Esophagus muscularis mucosa (tissue), 4 donors: ENCODE results near the gene MAPK1IP1L. TPM values are rescaled to one million over a fixed set of nuclear protein-coding genes. Genes with fewer than 3 reads are reported as not detected.

Experiments used
- DNase-seq: peaks from one replicate; pipeline ENCODE4 v3.0.0-alpha.2; 2017; ENCODE audit errors: extremely low spot score
- H3K27ac ChIP-seq, 4 donors: fragments of 200-600 bp; sonication (generic); replicated peaks in 1 of 4; 1 replicate in 3 of 4; 2 replicates in 1 of 4; pipeline ENCODE4 v1.5.1; 2016 to 2019; ENCODE audit warnings: mild to moderate bottlenecking in 1 of 4
- H3K27me3 ChIP-seq, 4 donors: fragments of 200-600 bp; sonication (generic); one replicate each; pipeline versions ENCODE4 v1.5.1 to v1.6.0; 2016 to 2019
- H3K36me3 ChIP-seq, 4 donors: fragments of 200-600 bp; sonication (generic); one replicate each; pipeline ENCODE4 v1.5.1; 2016 to 2019
- H3K4me1 ChIP-seq, 4 donors: fragments of 200-600 bp; sonication (generic); one replicate each; pipeline ENCODE4 v1.5.1; 2016 to 2019
- H3K4me3 ChIP-seq, 4 donors: fragments of 200-600 bp; sonication (generic); 1 replicate in 2 of 4; 2 replicates in 2 of 4; pipeline ENCODE4 v1.5.1; 2016 to 2019; ENCODE audit warnings: mild to moderate bottlenecking in 4 of 4, moderate library complexity in 1 of 4
- H3K9me3 ChIP-seq, 4 donors: fragments of 200-600 bp; sonication (generic); 1 replicate in 3 of 4; 2 replicates in 1 of 4; pipeline ENCODE4 v1.5.1; 2016 to 2019
- CTCF ChIP-seq, 3 experiments: fragments of 200-600 bp in 2 of 3; fragments of 450-650 bp in 1 of 3; sonication (generic) in 2 of 3; IDR thresholded peaks; one replicate each; pipeline ENCODE4 v1.5.1; 2017 to 2019; ENCODE audit warnings: antibody characterized with exemption in 3 of 3, mild to moderate bottlenecking in 2 of 3, moderate library complexity in 1 of 3
- EP300 ChIP-seq: sonication (generic); formaldehyde crosslinking; IDR thresholded peaks from one replicate; pipeline ENCODE4 v1.6.1; 2017; ENCODE audit warnings: antibody characterized with exemption
- POLR2A ChIP-seq: fragments of 450-650 bp; IDR thresholded peaks from one replicate; pipeline ENCODE4 v1.6.1; 2017; ENCODE audit warnings: antibody characterized with exemption, moderate library complexity, mild to moderate bottlenecking, low read depth
- POLR2AphosphoS5 ChIP-seq, 2 donors: sonication (generic); formaldehyde crosslinking; IDR thresholded peaks; one replicate each; pipeline ENCODE4 v1.6.1; 2017; ENCODE audit warnings: antibody characterized with exemption in 2 of 2
- WGBS: methylation state at CpG from one replicate; pipeline ENCODE4 v1.1.5; 2018; 5-methylcytosine and 5-hydroxymethylcytosine counted together
- intact Hi-C: fragments of 100-400 bp; cut with DNase I; formaldehyde crosslinking; loops from one replicate; pipeline ENCODE4 v1.15.1; 2023
- total RNA-seq, 4 donors: library from RNA; depleted of rRNA; stranded (reverse); fragments of >200 nt; gene quantifications; one replicate each; pipeline versions ENCODE4 v1.1.0 to v1.2.1, GENCODE V29; 2016

The MAPK1IP1L gene
- total RNA-seq, 4 donors from 2014 or later = 36.5 to 95.4 (median 61.0) TPM

GRCh38 chr14:55052269-55052930, 953 bp downstream of the MAPK1IP1L start:
- Histone ChIP-seq H3K4me1 (peaks cover 32 to 54% (median 46%) of the 10 kb centered on the region in 4 donors), H3K4me3 (peak overlapping the region; percentile 94 to 98 (median 97)), H3K27ac (peak overlapping the region; percentile 100), H3K9me3 (no peaks in the 10 kb centered on the region), H3K36me3 (peaks cover 0 to 12% (median 4%) of the 10 kb centered on the region in 4 donors), H3K27me3 (no peaks in the 10 kb centered on the region)
- DNase-seq = no peak
- intact Hi-C loops = no loop called here
- TF ChIP-seq POLR2AphosphoS5 (IDR thresholded peaks at IDR 0.05) (no peak), CTCF (IDR thresholded peaks at IDR 0.05) (no peak), POLR2A (no peak), EP300 (no peak)
- WGBS = 8% methylated on average over 14 of the region's 14 CpGs

DNA sequence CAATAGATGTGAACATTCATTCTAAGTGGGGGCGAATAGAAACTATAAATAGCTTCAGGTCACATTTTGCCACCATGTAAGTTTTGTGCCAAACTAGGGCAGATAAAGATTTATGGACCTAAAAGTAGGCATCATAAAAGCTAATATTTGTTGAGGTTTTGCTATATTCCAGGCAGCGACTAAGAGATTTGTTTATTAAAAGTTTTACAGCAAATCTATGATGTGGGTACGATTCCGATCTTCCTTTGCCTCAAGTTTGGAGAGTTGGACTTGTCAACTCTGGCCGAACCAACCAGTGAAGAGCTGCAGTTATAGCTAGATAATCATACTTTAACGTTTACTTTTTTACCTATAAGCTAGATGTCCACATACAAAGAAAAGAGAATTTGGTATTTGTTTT, 1.6 kb downstream of the MAPK1IP1L start:
- 52% methylated on average over 6 of the region's 6 CpGs for WGBS
- peaks cover 32 to 58% (median 52%) of the 10 kb centered on the region in 4 donors for H3K4me1 ChIP-seq
- H3K36me3 ChIP-seq = peaks cover 0 to 17% (median 5%) of the 10 kb centered on the region in 4 donors
- peak overlapping the region; percentile 94 to 98 (median 97) for H3K4me3 ChIP-seq
- no peaks in the 10 kb centered on the region for H3K27me3 ChIP-seq
- H3K9me3 ChIP-seq = no peaks in the 10 kb centered on the region
- peak overlapping the region; percentile 100 for H3K27ac ChIP-seq
- no peak for DNase-seq
- intact Hi-C loops = no loop called here
- TF ChIP-seq POLR2A = no peak
- TF ChIP-seq POLR2AphosphoS5 (IDR thresholded peaks at IDR 0.05) = no peak
- no peak for TF ChIP-seq CTCF (IDR thresholded peaks at IDR 0.05)
- no peak for TF ChIP-seq EP300

GRCh38 chr14:55053500-55053899, 2.1 kb downstream of the MAPK1IP1L start:
- Histone ChIP-seq H3K4me3 (no peak overlapping the region), H3K9me3 (no peaks in the 10 kb centered on the region), H3K27me3 (no peaks in the 10 kb centered on the region), H3K4me1 (peaks cover 32 to 62% (median 54%) of the 10 kb centered on the region in 4 donors), H3K27ac (peak overlapping the region in 2 of 4 donors; percentile 100), H3K36me3 (peaks cover 0 to 21% (median 5%) of the 10 kb centered on the region in 4 donors)
- no peak for DNase-seq
- 86% methylated on average over 7 of the region's 7 CpGs for WGBS
- TF ChIP-seq EP300 (no peak), CTCF (IDR thresholded peaks at IDR 0.05) (no peak), POLR2AphosphoS5 (IDR thresholded peaks at IDR 0.05) (no peak), POLR2A (no peak)
- intact Hi-C loops = no loop called here

DNA sequence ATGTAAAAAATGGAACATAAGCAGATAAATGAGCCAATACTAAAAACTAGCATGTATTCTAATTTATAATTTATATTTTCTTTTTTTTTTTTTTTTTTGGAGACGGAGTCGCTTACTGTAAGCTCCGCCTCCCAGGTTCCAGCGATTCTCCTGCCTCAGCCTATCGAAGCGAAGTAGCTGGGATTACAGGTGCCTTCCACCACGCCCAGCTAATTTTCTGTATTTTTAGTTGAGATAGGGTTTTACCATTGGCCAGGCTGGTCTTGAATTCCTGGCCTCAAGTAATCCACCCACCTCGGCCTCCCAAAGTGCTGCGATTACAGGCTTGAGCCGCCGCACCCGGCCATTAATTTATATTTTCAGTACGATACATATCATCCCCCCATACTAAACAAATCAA, 2.7 kb downstream of the MAPK1IP1L start:
- Histone ChIP-seq H3K4me1 (peaks cover 32 to 66% (median 56%) of the 10 kb centered on the region in 4 donors), H3K27me3 (no peaks in the 10 kb centered on the region), H3K27ac (no peak overlapping the region), H3K36me3 (peaks cover 0 to 21% (median 5%) of the 10 kb centered on the region in 4 donors), H3K4me3 (no peak overlapping the region), H3K9me3 (no peaks in the 10 kb centered on the region)
- WGBS = 96% methylated on average over 13 of the region's 13 CpGs
- no peak for DNase-seq
- TF ChIP-seq EP300 (no peak), CTCF (IDR thresholded peaks at IDR 0.05) (no peak), POLR2A (no peak), POLR2AphosphoS5 (IDR thresholded peaks at IDR 0.05) (no peak)
- intact Hi-C loops = no loop called here
